WTC11 (cell line): Measurements from ENCODE around the gene SHC3. TPM values are rescaled to one million over a fixed set of nuclear protein-coding genes. Genes with fewer than 3 reads are reported as not detected.

ENCODE experiments used
- ATAC-seq: fragments of 200-7000 bp; cut with Tn5 transposase; 2 replicates; pipeline ENCODE4 v1.10.0; 2021; ENCODE audit warnings: mild to moderate bottlenecking, moderate library complexity
- CTCF ChIA-PET: fragments of 300-600 bp; sonication (Branson Sonifier 250); formaldehyde crosslinking; loops from one replicate; lab custom pipeline; 2021; ENCODE audit warnings: antibody characterized with exemption; lab: Charles Lee
- POLR2A ChIA-PET: fragments of 350-600 bp; sonication (Branson Sonifier 250); formaldehyde crosslinking; loops from one replicate; lab custom pipeline; 2021; ENCODE audit warnings: antibody characterized with exemption; lab: Charles Lee
- DNase-seq: peaks from one replicate; pipeline ENCODE4 v3.0.0; 2021; ENCODE audit warnings: low spot score
- H3K27ac Mint-ChIP-seq: 2 replicates; pipeline ENCODE4 v1.8.0; 2021; ENCODE audit warnings: mixed read lengths
- H3K27me3 Mint-ChIP-seq: 2 replicates; pipeline ENCODE4 v1.8.0; 2021; ENCODE audit warnings: low read depth, mild to moderate bottlenecking, moderate library complexity, mixed read lengths
- H3K36me3 Mint-ChIP-seq: 2 replicates; pipeline ENCODE4 v1.8.0; 2021; ENCODE audit warnings: mixed read lengths
- H3K4me1 Mint-ChIP-seq: 2 replicates; pipeline ENCODE4 v1.8.0; 2022; ENCODE audit warnings: mixed read lengths
- H3K4me3 Mint-ChIP-seq: 2 replicates; pipeline ENCODE4 v1.8.0; 2021; ENCODE audit warnings: mild to moderate bottlenecking, moderate library complexity, mixed read lengths
- H3K9me3 Mint-ChIP-seq: 2 replicates; pipeline ENCODE4 v1.8.0; 2021; ENCODE audit warnings: mixed read lengths
- CBFB ChIP-seq: sonication (generic); formaldehyde crosslinking; IDR thresholded peaks from 2 replicates; pipeline ENCODE4 v1.8.1; 2022; ENCODE audit warnings: mild to moderate bottlenecking, low read depth, missing genetic modification reagents
- ELF4 ChIP-seq: sonication (generic); formaldehyde crosslinking; IDR thresholded peaks from 2 replicates; pipeline ENCODE4 v1.8.1; 2022; ENCODE audit warnings: low read depth, mild to moderate bottlenecking, moderate library complexity, missing genetic modification reagents
- GABPB1 ChIP-seq: sonication (generic); formaldehyde crosslinking; IDR thresholded peaks from 2 replicates; pipeline ENCODE4 v1.8.1; 2023; ENCODE audit warnings: mild to moderate bottlenecking, missing genetic modification reagents
- GRHL2 ChIP-seq: fragments of 250-450 bp; sonication (Bioruptor Pico); IDR thresholded peaks from 2 replicates; pipeline ENCODE4 v1.8.0; 2022; ENCODE audit warnings: mild to moderate bottlenecking, moderate library complexity; ENCODE audit not compliant: insufficient replicate concordance, severe bottlenecking
- KAT7 ChIP-seq: sonication (generic); formaldehyde crosslinking; IDR thresholded peaks from 2 replicates; pipeline ENCODE4 v1.8.1; 2023; ENCODE audit warnings: missing genetic modification reagents, mild to moderate bottlenecking, borderline replicate concordance
- ZBTB21 ChIP-seq: sonication (generic); formaldehyde crosslinking; IDR thresholded peaks from 2 replicates; pipeline ENCODE4 v1.8.1; 2023; ENCODE audit warnings: mild to moderate bottlenecking, missing genetic modification reagents, borderline replicate concordance
- ZNF232 ChIP-seq: sonication (generic); formaldehyde crosslinking; IDR thresholded peaks from 2 replicates; pipeline ENCODE4 v1.8.0; 2022; ENCODE audit warnings: mild to moderate bottlenecking, missing genetic modification reagents
- ZNF263 ChIP-seq: sonication (generic); formaldehyde crosslinking; IDR thresholded peaks from 2 replicates; pipeline ENCODE4 v1.8.1; 2022; ENCODE audit warnings: low read depth, mild to moderate bottlenecking, moderate library complexity, missing genetic modification reagents
- total RNA-seq: library from RNA; stranded (reverse); gene quantifications from 3 replicates; pipeline ENCODE4 v1.2.3, GENCODE V29; 2021
- TF ChIP-seq, protein P1 (sequence below): sonication (generic); formaldehyde crosslinking; IDR thresholded peaks from 2 replicates; pipeline ENCODE4 v1.8.0; 2023; ENCODE audit warnings: missing genetic modification reagents
- TF ChIP-seq, protein P2 (sequence below): sonication (generic); formaldehyde crosslinking; IDR thresholded peaks from 2 replicates; pipeline ENCODE4 v1.8.1; 2022; ENCODE audit warnings: low read depth, missing genetic modification reagents, borderline replicate concordance
- TF ChIP-seq, protein P3 (sequence below): sonication (generic); formaldehyde crosslinking; IDR thresholded peaks from 2 replicates; pipeline ENCODE4 v1.8.1; 2023; ENCODE audit warnings: mild to moderate bottlenecking, missing genetic modification reagents, moderate library complexity
- TF ChIP-seq, protein P4 (sequence below): sonication (generic); formaldehyde crosslinking; IDR thresholded peaks from 2 replicates; pipeline ENCODE4 v1.8.0; 2022; ENCODE audit warnings: mild to moderate bottlenecking, missing genetic modification reagents
- TF ChIP-seq, protein P5 (sequence below): fragments of 200-600 bp; IDR thresholded peaks from 2 replicates; pipeline ENCODE4 v1.8.0; 2022; ENCODE audit warnings: antibody characterized with exemption
- TF ChIP-seq, protein P6 (sequence below): sonication (generic); formaldehyde crosslinking; IDR thresholded peaks from 2 replicates; pipeline ENCODE4 v1.8.1; 2023; ENCODE audit warnings: mild to moderate bottlenecking, missing genetic modification reagents
- TF ChIP-seq, protein P7 (sequence below): sonication (generic); formaldehyde crosslinking; IDR thresholded peaks from 2 replicates; pipeline ENCODE4 v1.8.0; 2023; ENCODE audit warnings: missing genetic modification reagents, mild to moderate bottlenecking, borderline replicate concordance
- TF ChIP-seq, protein P8 (sequence below): sonication (generic); formaldehyde crosslinking; IDR thresholded peaks from 2 replicates; pipeline ENCODE4 v1.8.1; 2022; ENCODE audit warnings: mild to moderate bottlenecking, missing genetic modification reagents, moderate library complexity, borderline replicate concordance
- TF ChIP-seq, protein P9 (sequence below): fragments of 250-450 bp; sonication (Bioruptor Pico); IDR thresholded peaks from 2 replicates; pipeline ENCODE4 v1.9.0; 2021; ENCODE audit warnings: mild to moderate bottlenecking

SHC3 gene
- total RNA-seq, 1 experiment from 2014 or later = 4.9 TPM

DNA sequence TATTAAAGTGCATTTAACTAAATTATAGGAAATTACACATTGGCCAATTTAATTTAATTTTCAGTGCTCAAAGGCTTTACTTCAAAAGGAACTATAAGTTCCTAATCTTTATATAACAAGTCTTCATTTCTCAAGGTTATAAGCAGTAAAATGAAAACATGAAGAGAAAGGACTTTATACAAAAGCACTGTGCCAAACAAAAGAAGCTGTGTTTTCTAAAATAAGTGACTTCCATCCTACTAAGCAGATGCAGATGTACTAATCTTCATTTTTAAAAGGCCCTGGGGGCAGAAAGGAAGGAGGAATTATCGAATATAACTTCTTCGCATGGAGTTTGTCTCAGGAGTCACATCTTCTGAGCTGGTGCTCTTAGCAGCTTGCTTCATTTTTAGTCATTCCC, 81.4 kb downstream of the SHC3 start:
- no peak overlapping the region for H3K4me3 Mint-ChIP-seq
- H3K36me3 Mint-ChIP-seq = peaks cover 6% of the 10 kb centered on the region; the same call in 1 of the 2 replicates
- TF ChIP-seq ZNF232 = no peak
- TF ChIP-seq GRHL2 = no peak
- TF ChIP-seq, protein P1, sequence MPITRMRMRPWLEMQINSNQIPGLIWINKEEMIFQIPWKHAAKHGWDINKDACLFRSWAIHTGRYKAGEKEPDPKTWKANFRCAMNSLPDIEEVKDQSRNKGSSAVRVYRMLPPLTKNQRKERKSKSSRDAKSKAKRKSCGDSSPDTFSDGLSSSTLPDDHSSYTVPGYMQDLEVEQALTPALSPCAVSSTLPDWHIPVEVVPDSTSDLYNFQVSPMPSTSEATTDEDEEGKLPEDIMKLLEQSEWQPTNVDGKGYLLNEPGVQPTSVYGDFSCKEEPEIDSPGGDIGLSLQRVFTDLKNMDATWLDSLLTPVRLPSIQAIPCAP (CRISPR knock-in tag) = no peak
- TF ChIP-seq, protein P2, sequence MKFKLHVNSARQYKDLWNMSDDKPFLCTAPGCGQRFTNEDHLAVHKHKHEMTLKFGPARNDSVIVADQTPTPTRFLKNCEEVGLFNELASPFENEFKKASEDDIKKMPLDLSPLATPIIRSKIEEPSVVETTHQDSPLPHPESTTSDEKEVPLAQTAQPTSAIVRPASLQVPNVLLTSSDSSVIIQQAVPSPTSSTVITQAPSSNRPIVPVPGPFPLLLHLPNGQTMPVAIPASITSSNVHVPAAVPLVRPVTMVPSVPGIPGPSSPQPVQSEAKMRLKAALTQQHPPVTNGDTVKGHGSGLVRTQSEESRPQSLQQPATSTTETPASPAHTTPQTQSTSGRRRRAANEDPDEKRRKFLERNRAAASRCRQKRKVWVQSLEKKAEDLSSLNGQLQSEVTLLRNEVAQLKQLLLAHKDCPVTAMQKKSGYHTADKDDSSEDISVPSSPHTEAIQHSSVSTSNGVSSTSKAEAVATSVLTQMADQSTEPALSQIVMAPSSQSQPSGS (CRISPR knock-in tag) = no peak
- TF ChIP-seq, protein P3, sequence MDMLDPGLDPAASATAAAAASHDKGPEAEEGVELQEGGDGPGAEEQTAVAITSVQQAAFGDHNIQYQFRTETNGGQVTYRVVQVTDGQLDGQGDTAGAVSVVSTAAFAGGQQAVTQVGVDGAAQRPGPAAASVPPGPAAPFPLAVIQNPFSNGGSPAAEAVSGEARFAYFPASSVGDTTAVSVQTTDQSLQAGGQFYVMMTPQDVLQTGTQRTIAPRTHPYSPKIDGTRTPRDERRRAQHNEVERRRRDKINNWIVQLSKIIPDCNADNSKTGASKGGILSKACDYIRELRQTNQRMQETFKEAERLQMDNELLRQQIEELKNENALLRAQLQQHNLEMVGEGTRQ = no peak
- no peak for TF ChIP-seq ZBTB21
- no peak for TF ChIP-seq ZNF263
- TF ChIP-seq KAT7 (CRISPR knock-in tag) = no peak
- no peak for TF ChIP-seq CBFB (CRISPR knock-in tag)
- TF ChIP-seq, protein P4, sequence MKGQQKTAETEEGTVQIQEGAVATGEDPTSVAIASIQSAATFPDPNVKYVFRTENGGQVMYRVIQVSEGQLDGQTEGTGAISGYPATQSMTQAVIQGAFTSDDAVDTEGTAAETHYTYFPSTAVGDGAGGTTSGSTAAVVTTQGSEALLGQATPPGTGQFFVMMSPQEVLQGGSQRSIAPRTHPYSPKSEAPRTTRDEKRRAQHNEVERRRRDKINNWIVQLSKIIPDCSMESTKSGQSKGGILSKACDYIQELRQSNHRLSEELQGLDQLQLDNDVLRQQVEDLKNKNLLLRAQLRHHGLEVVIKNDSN (CRISPR knock-in tag) = no peak
- TF ChIP-seq, all 79 proteins: peak for 0
- ATAC-seq (no peak), DNase-seq (no peak)
- H3K4me1 Mint-ChIP-seq = no peaks in the 10 kb centered on the region
- H3K27ac Mint-ChIP-seq = no peak overlapping the region
- CTCF ChIA-PET = interaction anchor here (0.8 kb wide), 1 partner anchor 82 kb away, joined by 3 read pairs; no protein-coding TSS in a partner anchor
- no peaks in the 10 kb centered on the region for H3K27me3 Mint-ChIP-seq
- POLR2A ChIA-PET = no interaction called here
- peaks cover 6% of the 10 kb centered on the region for H3K9me3 Mint-ChIP-seq

DNA sequence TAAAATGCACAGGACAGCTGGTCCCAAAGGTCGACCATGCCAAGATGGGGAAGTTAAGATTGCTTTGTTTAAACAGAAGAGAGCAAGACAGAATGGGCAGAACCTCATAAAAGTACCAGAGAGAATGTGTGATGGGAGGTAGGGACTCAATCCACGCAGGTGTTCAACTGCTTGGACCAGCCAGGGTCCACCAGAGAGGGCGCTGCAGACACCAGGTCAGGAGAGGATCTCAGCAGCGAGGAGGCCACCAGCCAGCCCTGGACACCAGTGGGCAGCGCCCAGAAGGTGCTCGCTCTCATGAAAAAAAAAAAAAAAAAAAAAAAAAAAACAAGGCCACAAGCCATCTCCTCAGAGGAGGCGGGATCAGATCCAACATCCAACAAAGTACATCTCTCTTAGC, 81.8 kb downstream of the SHC3 start:
- Mint-ChIP-seq H3K27me3 (no peaks in the 10 kb centered on the region), H3K27ac (no peak overlapping the region), H3K4me3 (no peak overlapping the region), H3K9me3 (peaks cover 6% of the 10 kb centered on the region), H3K36me3 (peaks cover 6% of the 10 kb centered on the region; the same call in 1 of the 2 replicates), H3K4me1 (no peaks in the 10 kb centered on the region)
- DNase-seq (peak; percentile 41), ATAC-seq (0 out of 2 replicates have a peak, but pooled peaks have one; percentile 24)
- POLR2A ChIA-PET = no interaction called here
- CTCF ChIA-PET = no interaction called here
- TF ChIP-seq GABPB1 (CRISPR knock-in tag) (no peak), ELF4 (no peak)
- TF ChIP-seq, protein P5, sequence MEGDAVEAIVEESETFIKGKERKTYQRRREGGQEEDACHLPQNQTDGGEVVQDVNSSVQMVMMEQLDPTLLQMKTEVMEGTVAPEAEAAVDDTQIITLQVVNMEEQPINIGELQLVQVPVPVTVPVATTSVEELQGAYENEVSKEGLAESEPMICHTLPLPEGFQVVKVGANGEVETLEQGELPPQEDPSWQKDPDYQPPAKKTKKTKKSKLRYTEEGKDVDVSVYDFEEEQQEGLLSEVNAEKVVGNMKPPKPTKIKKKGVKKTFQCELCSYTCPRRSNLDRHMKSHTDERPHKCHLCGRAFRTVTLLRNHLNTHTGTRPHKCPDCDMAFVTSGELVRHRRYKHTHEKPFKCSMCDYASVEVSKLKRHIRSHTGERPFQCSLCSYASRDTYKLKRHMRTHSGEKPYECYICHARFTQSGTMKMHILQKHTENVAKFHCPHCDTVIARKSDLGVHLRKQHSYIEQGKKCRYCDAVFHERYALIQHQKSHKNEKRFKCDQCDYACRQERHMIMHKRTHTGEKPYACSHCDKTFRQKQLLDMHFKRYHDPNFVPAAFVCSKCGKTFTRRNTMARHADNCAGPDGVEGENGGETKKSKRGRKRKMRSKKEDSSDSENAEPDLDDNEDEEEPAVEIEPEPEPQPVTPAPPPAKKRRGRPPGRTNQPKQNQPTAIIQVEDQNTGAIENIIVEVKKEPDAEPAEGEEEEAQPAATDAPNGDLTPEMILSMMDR = peak; percentile 27; the same call in 1 of the 2 replicates
- TF ChIP-seq, protein P6, sequence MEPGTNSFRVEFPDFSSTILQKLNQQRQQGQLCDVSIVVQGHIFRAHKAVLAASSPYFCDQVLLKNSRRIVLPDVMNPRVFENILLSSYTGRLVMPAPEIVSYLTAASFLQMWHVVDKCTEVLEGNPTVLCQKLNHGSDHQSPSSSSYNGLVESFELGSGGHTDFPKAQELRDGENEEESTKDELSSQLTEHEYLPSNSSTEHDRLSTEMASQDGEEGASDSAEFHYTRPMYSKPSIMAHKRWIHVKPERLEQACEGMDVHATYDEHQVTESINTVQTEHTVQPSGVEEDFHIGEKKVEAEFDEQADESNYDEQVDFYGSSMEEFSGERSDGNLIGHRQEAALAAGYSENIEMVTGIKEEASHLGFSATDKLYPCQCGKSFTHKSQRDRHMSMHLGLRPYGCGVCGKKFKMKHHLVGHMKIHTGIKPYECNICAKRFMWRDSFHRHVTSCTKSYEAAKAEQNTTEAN (CRISPR knock-in tag) = no peak
- TF ChIP-seq, protein P7, sequence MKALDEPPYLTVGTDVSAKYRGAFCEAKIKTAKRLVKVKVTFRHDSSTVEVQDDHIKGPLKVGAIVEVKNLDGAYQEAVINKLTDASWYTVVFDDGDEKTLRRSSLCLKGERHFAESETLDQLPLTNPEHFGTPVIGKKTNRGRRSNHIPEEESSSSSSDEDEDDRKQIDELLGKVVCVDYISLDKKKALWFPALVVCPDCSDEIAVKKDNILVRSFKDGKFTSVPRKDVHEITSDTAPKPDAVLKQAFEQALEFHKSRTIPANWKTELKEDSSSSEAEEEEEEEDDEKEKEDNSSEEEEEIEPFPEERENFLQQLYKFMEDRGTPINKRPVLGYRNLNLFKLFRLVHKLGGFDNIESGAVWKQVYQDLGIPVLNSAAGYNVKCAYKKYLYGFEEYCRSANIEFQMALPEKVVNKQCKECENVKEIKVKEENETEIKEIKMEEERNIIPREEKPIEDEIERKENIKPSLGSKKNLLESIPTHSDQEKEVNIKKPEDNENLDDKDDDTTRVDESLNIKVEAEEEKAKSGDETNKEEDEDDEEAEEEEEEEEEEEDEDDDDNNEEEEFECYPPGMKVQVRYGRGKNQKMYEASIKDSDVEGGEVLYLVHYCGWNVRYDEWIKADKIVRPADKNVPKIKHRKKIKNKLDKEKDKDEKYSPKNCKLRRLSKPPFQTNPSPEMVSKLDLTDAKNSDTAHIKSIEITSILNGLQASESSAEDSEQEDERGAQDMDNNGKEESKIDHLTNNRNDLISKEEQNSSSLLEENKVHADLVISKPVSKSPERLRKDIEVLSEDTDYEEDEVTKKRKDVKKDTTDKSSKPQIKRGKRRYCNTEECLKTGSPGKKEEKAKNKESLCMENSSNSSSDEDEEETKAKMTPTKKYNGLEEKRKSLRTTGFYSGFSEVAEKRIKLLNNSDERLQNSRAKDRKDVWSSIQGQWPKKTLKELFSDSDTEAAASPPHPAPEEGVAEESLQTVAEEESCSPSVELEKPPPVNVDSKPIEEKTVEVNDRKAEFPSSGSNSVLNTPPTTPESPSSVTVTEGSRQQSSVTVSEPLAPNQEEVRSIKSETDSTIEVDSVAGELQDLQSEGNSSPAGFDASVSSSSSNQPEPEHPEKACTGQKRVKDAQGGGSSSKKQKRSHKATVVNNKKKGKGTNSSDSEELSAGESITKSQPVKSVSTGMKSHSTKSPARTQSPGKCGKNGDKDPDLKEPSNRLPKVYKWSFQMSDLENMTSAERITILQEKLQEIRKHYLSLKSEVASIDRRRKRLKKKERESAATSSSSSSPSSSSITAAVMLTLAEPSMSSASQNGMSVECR (CRISPR knock-in tag) = no peak
- TF ChIP-seq, protein P8, sequence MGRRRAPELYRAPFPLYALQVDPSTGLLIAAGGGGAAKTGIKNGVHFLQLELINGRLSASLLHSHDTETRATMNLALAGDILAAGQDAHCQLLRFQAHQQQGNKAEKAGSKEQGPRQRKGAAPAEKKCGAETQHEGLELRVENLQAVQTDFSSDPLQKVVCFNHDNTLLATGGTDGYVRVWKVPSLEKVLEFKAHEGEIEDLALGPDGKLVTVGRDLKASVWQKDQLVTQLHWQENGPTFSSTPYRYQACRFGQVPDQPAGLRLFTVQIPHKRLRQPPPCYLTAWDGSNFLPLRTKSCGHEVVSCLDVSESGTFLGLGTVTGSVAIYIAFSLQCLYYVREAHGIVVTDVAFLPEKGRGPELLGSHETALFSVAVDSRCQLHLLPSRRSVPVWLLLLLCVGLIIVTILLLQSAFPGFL = no peak
- TF ChIP-seq, protein P9, sequence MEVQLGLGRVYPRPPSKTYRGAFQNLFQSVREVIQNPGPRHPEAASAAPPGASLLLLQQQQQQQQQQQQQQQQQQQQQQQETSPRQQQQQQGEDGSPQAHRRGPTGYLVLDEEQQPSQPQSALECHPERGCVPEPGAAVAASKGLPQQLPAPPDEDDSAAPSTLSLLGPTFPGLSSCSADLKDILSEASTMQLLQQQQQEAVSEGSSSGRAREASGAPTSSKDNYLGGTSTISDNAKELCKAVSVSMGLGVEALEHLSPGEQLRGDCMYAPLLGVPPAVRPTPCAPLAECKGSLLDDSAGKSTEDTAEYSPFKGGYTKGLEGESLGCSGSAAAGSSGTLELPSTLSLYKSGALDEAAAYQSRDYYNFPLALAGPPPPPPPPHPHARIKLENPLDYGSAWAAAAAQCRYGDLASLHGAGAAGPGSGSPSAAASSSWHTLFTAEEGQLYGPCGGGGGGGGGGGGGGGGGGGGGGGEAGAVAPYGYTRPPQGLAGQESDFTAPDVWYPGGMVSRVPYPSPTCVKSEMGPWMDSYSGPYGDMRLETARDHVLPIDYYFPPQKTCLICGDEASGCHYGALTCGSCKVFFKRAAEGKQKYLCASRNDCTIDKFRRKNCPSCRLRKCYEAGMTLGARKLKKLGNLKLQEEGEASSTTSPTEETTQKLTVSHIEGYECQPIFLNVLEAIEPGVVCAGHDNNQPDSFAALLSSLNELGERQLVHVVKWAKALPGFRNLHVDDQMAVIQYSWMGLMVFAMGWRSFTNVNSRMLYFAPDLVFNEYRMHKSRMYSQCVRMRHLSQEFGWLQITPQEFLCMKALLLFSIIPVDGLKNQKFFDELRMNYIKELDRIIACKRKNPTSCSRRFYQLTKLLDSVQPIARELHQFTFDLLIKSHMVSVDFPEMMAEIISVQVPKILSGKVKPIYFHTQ (CRISPR knock-in tag) = no peak
